Stimulated activated CD4-positive, alpha-beta T cell treated with anti-CD3 and anti-CD28 coated beads, Interleukin-2, amount 100 ng/mL, for 24 hours (primary cell): ENCODE data around the gene WSB1.

Source experiments
- DNase-seq, 2 donors: peaks; one replicate each; pipeline ENCODE4 v3.0.0-alpha.2; 2020

Gene WSB1

GRCh38 chr17:27339836-27340550, 46.1 kb downstream of the WSB1 start:
- peak; percentile 28 to 38 for DNase-seq

- DNase-seq = no peak
Measured at GRCh38 chr17:27340575-27340974, 46.7 kb downstream of the WSB1 start.

GRCh38 chr17:27341041-27341471, 47.1 kb downstream of the WSB1 start:
- DNase-seq = no peak

GRCh38 chr17:27342059-27342458, 48.1 kb downstream of the WSB1 start:
- no peak for DNase-seq

DNA sequence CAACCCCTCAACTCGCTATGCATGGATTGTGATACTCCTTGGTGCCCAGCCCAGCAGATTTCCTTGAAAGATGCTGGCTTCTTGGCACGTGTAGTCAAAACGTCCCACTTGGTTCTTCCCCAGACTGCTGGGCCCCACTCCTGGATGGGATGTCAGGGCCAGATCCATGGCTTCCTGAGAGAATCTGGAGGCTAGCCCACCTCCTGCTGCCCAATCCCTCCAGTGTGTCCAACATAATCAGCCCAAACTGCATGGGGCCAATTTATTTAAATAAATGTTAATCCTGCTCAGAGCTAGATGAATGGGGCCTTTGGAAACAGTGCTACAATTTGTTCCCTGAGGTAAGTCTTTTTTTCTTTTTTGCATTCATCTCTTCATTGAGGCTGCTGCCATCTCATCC, 49.4 kb downstream of the WSB1 start:
- DNase-seq = no peak

GRCh38 chr17:27343977-27344607, 50.2 kb downstream of the WSB1 start:
- no peak for DNase-seq

- no peak for DNase-seq
Measured at GRCh38 chr17:27345141-27345904, 51.4 kb downstream of the WSB1 start.

GRCh38 chr17:27346228-27346899, 52.5 kb downstream of the WSB1 start:
- DNase-seq = no peak

DNA sequence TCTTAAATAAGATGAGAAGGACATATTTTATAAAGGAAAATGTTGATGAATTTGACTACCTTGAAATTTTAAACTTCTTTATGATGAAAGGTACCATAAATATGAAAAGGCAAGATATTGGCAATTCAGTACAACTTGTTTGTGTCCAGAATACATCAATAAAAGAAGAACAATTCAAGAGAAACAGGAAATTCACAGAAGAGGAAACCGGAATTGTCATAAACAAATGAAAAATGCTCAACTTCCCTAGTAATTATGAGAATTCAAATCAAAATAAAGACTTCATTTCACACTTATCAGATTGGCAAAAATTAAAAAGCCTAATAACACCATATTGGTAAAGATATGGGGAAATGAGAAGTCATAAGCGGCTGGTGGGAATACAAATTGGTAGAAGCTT, 54.3 kb downstream of the WSB1 start:
- DNase-seq = no peak

- DNase-seq = no peak
Measured at GRCh38 chr17:27349540-27350021, 55.7 kb downstream of the WSB1 start.

DNA sequence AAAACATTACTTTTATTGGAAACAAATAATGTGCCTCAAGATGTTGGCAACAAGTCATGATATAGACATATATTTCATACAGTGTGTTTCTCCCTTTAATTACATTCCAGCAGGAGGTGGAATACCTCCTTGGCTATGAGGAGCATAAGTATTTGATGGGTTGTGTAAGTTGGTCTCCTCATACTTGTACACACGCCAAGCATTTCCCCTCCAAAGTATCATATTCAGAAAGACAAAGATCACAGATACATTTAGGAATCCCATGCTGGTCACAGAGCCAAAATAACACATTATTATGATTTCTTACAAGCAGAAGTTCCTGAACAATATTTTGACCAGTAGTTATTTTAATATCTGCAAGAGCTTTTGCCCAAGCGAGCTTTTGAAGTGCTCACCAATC, 57.8 kb downstream of the WSB1 start:
- no peak for DNase-seq

GRCh38 chr17:27352448-27353032, 58.6 kb downstream of the WSB1 start:
- no peak for DNase-seq

- DNase-seq = no peak
Measured at GRCh38 chr17:27353033-27353460, 59.1 kb downstream of the WSB1 start.

DNA sequence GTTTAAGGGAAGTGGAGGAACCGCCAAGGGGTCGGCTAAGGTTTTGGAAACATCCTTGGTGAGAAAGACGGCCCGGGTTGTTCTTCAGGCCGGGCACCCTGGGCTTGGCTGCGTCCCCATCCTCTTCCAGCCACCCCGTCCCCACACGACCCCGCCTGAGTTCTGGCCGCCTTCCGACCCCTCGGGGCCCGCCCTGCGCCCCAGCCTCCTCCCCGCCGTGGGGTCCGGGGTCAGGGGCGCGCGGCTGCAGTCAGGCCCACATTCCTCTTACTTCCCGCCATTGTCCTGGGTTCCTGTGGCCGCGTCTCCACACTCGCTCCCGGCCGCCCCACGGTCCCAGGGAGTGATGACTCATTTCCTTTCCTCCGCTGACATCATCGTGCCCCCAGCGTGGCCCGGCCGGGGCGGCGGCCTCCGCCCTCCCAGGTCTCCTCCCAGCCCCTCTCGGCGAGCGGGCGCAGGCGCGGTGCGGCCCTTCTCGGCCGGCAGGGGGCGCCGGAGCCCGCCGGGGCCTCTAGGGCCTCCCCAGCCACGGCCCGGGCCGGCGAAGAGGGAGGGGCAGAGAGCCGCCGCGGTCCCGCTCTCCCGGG, 59.6 kb downstream of the WSB1 start:
- DNase-seq = peak; percentile 86 to 88

DNA sequence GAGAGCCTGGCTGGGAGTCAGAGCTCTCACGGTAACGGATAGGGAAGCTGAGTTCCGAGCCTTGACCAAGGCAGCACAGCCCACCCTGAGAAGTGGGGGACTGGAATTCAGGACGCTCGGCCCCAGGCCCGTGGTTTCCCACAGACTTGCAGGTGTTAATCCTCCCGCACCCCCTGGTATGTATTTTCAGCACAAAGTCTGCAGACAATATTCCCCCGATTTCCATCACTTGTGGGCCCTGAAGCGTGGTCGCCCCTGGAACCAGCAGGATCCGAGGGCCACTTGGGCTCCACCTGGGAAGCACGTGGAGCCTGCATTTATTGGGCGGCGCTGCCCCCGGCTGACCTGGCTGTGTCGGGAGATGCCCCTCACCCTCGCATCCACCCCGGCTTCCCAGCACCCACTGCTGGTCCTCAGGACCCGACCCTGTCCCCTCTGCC, 60.2 kb downstream of the WSB1 start:
- DNase-seq = no peak

- DNase-seq = no peak
Measured at GRCh38 chr17:27354491-27355081, 60.7 kb downstream of the WSB1 start.

- DNase-seq = no peak
Measured at GRCh38 chr17:27355419-27355818, 61.5 kb downstream of the WSB1 start.

- no peak for DNase-seq
Measured at GRCh38 chr17:27356091-27356705, 62.3 kb downstream of the WSB1 start.

DNA sequence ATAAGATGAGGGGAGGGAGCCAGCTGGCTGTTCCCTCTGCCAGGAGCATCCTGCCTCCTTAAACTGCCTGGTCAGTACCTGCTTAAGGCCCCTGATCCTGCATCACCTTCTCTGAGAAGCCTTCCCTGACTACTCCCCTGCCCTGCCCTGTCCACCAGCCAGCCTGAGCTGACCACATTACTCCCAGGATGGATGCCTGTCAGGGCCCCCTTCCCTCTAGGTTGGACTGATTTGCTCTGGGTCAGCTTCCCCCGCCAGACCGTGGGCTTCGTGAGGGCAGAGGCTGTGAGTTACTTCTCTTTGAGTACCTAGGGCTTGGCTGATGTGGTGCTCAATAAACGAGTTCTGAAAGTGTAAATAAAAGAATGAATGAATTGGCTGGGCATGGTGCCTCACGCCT, 63.3 kb downstream of the WSB1 start:
- DNase-seq = no peak

GRCh38 chr17:27360507-27360906, 66.6 kb downstream of the WSB1 start:
- no peak for DNase-seq

- DNase-seq = no peak
Measured at GRCh38 chr17:27361695-27362094, 67.8 kb downstream of the WSB1 start.
